Endometrial microvascular endothelial cells (primary cell): Measurements from ENCODE around the gene NCOA7. TPM values are rescaled to one million over a fixed set of nuclear protein-coding genes. Genes with fewer than 3 reads are reported as not detected.
"Not testable (repeated sequence)": the region's sequence is repeated elsewhere in the genome, so short reads cannot be mapped to it uniquely, and the experiment has no call there.

Source experiments
- in situ Hi-C: cut with HindIII; loops from 2 replicates; pipeline ENCODE4 v1.10.0; 2017; ENCODE audit warnings: low sequenced_read_pairs, low pct_unique_long_range_greater_than_20kb; ENCODE audit errors: inconsistent ontology term
- total RNA-seq: library from RNA; depleted of rRNA; stranded (reverse); fragments of >200 nt; gene quantifications from one replicate; pipeline ENCODE4 v1.2.3, GENCODE V29; 2015; ENCODE audit errors: inconsistent ontology term

Gene NCOA7
- total RNA-seq, 1 donor from 2014 or later = 25.8 TPM

GRCh38 chr6:125888989-125889656 is 98.4 kb downstream of the NCOA7 start:
- in situ Hi-C loops = no loop called here

DNA sequence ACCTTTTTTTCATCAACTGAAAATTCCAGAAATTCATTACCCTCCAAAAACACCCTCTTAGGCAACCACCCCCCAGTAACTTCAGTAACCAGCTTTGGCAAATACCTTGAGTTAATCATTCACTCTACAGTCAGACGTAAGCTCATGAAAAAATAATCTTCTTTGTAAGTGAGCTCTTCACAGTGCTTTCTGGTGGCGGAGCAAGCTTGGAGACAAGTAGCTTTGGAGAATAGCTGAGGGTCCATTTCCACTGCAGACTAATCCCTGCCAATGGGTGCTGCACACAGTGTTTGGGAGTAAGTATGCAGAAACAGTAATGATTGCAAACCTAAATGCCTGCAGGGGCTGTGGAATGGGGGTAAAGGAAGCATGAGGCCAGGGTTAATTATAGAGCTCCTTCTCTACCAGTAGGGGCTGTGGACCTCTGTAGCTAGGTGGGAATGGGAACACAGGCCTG is 109.0 kb downstream of the NCOA7 start:
- in situ Hi-C loops = no loop called here

- in situ Hi-C loops = no loop called here
Measured at GRCh38 chr6:125904871-125905270, 114.1 kb downstream of the NCOA7 start.

- in situ Hi-C loops = no loop called here
Measured at GRCh38 chr6:125906158-125906998, 115.6 kb downstream of the NCOA7 start.

DNA sequence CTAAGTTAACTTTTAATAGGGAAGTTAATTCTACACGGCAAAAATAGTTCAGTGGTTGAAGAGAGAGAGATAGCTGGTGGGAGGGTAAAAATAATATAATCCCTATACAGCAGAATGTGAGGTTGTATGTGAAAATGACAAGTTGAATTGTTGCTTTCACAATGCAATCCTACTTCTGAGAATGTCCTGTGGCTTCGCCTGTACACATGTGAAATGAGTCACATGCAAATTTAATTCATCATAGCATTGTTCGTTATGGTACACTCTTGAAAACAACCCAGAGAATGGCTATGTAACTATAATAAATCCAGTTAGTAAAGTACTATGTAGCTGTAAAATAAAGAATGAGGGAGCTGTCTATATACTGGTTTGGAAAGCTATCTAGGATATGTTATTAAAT is 119.8 kb downstream of the NCOA7 start:
- in situ Hi-C loops = no loop called here

DNA sequence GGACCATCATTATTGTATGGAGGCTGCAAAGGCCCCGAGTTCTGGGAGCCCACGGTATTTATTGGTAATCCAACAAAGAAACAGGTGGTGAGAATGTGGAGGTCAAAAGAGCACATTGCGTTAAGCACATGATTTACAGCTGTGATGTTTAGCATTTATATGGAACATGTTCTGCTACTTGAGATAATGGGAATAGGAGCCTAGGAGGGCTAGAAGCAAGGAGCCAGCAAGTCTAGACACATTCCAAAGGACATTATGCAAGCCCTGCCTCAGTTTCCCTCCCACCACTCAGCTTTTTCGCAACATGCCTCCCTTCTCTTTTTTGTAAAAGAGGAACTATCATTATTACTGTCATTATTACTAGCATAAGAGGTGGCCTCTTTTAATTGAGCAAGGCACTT is 120.3 kb downstream of the NCOA7 start:
- in situ Hi-C loops = not testable (repeated sequence)

DNA sequence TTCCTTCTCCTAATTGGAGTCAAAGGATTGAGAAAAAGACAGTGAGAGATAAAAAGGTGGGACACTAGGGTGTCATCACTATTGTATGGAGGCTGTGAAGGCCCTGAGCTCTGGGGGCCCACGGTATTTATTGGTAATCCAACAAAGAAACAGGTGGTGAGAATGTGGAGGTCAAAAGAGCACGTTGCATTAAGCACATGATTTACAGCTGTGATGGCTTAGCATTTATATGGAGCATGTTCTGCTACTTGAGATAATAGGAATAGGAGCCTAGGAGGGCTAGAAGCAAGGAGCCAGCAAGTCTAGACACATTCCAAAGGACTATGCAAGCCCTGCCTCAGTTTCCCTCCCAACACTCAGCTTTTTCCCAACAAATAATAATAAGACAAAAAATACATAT is 121.7 kb downstream of the NCOA7 start:
- in situ Hi-C loops = not testable (repeated sequence)

- in situ Hi-C loops = no loop called here
Measured at GRCh38 chr6:125913145-125913544, 122.4 kb downstream of the NCOA7 start.

GRCh38 chr6:125913864-125914351 is 123.1 kb downstream of the NCOA7 start:
- in situ Hi-C loops = no loop called here

- in situ Hi-C loops = no loop called here
Measured at GRCh38 chr6:125918230-125918629, 127.5 kb downstream of the NCOA7 start.

DNA sequence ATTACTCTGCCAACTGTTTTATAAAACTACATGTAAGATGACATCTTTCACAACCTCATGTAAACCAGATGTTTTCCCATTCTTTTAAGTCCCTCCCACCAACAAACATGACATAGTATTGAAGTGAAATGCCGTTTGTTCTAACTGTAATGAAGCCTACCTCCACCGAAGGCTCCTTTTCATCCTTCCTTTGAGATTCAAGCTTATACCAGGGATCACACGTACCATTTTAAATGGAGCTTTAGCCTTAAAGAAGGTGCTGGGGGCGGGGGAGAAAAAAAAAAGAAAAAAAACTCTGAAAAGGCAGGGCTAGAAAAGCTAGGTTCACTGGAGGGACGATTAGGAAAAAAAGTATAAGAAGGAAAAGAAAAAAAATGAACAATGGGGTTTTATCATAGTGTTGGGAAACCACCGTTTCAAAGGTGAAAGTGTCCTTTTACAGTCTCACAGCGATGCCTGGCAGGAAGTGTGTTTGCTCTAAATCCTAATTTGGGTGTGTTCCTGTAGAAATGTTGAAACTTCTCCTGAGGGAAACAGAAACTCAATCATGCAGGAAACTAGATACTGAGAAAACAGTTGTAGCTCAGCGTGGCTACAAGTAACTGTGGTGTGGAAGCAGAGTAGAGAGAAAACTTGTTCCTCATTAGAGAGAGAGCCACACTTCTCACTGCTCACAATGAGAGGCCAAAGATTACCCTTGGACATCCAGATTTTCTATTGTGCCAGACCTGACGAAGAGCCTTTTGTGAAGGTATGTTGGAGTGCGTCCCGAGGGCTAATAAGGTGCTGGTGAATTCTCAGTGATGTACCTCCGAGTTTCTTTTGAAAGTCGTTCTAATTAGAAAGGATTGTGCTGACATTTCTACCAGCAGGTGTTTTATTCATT is 128.2 kb downstream of the NCOA7 start:
- in situ Hi-C loops = no loop called here

DNA sequence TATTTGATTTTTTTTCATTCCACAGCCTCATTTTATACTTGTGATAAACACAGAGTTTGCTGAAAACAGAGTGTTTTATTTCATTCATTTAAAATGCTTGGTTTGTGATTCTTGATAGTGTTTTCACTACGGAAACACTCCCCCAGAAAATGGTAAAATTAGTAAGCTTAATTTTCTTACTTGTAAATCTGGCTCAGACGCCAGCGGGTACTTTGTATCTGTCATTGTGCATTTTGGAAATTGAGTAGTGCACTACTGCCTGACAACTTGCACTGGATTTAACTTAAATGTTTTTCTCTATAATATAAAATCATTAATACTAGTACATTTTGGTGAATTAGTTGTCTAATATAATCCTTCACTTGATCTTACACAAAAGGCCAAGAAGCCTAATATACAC is 128.9 kb downstream of the NCOA7 start:
- in situ Hi-C loops = no loop called here

- in situ Hi-C loops = no loop called here
Measured at GRCh38 chr6:125922322-125922860, 131.6 kb downstream of the NCOA7 start.

- in situ Hi-C loops = no loop called here
Measured at GRCh38 chr6:125923366-125923877, 132.7 kb downstream of the NCOA7 start.

- in situ Hi-C loops = no loop called here
Measured at GRCh38 chr6:125924169-125924568, 133.4 kb downstream of the NCOA7 start.

- in situ Hi-C loops = no loop called here
Measured at GRCh38 chr6:125924697-125925358, 134.1 kb downstream of the NCOA7 start.

DNA sequence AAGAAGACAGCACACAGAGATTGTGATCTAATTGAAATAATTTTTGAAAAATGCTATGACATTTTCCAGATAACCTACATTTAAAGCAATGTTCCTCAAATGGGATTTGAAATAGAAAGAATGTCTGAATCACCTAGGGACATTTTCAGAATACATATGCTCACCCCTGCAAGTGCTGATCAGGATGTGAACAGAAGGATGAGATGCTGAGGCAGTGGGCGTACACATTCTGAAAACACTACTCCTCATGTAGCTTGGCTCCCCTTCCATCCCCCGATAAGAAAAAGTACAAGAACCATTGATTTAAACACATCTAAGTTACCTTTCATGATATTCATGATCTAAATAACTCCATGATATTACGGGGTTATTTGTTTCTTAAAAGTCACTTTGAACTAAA is 136.0 kb downstream of the NCOA7 start:
- in situ Hi-C loops = no loop called here

GRCh38 chr6:125927761-125928160 is 137.0 kb downstream of the NCOA7 start:
- in situ Hi-C loops = no loop called here
